ENCODE measurements around the gene CSRP3.
"Not testable (repeated sequence)": the region's sequence is repeated elsewhere in the genome, so short reads cannot be mapped to it uniquely, and the experiment has no call there.

CSRP3 gene

DNA sequence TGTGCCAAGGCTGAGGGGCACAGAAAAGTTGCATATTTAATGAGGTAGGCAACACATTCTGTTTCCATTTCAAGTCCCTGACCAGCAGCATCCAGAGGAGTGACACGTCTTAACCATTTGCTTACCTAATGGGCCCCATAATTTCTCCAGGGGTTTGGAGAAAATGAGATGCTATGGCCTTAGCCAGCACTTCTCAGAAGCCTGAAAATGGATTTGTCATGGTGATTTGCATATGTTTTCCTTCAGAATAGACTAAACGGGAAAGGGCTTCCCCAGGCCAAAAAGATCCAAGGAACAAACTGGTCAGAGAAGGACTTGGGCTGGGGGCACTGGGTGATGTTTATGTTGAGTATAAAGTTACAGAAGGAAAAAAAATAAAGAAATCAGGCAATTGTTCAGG, 16.7 kb downstream of the CSRP3 start:
- DNase-seq: no peak

GRCh38 chr11:19183646-19184045, 18.1 kb downstream of the CSRP3 start:
- DNase-seq: no peak

- DNase-seq: no peak
These were observed 20.1 kb downstream of the CSRP3 start for GRCh38 chr11:19181531-19182261.

- DNase-seq: no peak
These were observed 25.1 kb downstream of the CSRP3 start for GRCh38 chr11:19176629-19177186.

GRCh38 chr11:19173964-19174638, 27.7 kb downstream of the CSRP3 start:
- no peak for DNase-seq

DNA sequence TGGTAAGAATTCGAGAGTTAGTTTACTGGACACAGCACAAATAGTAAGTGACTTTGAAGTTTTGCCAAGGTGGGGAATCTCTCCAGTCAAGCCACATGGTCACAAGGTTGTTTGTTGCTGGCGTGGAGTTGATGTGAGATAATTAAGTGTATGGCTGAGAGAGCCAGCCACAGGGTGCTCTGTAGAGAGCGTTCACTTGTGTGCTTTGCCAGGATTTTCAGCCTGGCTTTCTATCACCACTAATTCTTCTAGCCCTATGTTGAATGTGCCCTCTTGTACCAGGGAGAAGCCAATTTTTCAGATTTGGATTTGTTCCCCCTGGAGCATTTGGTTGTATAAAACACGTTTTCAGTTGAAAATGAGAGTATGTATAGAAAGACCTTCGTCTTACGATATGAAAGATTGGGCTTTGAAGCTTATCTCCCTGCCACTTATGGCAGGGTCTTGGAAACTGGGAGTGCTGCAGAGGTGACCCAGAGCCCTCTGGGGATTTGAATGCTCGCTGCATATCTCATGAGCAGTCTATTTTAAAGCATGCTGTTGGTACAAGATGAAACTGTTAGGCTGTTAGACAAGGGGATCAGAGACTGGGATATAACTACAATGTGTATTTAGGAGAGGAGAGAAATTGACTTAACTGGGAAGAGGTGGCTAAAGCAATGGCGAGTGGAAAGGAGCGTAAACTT, 28.6 kb downstream of the CSRP3 start:
- DNase-seq: no peak

DNA sequence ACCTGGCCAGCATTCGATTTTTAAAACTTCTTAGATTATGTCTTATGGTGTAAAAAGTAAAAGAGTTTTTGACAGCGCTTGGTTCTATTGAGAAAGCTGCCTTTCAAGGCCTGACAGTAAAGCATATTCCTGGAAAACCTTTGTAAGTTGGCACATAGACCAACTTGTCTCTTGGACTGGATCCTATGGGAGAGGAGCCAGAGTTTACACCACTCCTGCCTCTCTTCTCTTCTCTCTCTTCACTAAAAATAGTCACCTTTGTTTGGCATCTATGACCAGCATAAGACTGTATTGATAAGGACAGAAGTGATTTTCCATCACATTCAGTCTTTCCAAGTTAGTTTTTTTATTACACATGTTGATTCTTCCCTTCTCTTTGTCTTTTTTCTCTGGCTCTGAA, 33.7 kb downstream of the CSRP3 start:
- no peak for DNase-seq

DNA sequence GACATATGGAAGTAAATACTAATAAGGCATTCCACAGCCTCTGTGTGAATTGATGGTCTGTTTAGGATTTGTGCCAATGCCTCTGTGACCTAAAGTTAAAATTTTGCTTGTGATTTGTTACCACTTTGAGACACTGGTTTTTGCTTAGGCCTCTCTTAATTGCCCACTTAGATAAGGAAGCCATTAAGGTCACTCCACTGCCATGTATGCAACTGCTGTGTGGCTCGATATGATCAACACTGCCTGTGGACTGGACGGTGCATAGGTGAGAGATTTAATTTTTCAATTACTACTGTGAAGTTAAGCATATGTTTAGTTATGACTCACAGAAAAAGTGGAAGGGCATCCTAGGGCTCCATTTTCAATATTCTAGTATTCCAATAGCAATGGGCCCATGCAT, 36.9 kb downstream of the CSRP3 start:
- no peak for DNase-seq

DNA sequence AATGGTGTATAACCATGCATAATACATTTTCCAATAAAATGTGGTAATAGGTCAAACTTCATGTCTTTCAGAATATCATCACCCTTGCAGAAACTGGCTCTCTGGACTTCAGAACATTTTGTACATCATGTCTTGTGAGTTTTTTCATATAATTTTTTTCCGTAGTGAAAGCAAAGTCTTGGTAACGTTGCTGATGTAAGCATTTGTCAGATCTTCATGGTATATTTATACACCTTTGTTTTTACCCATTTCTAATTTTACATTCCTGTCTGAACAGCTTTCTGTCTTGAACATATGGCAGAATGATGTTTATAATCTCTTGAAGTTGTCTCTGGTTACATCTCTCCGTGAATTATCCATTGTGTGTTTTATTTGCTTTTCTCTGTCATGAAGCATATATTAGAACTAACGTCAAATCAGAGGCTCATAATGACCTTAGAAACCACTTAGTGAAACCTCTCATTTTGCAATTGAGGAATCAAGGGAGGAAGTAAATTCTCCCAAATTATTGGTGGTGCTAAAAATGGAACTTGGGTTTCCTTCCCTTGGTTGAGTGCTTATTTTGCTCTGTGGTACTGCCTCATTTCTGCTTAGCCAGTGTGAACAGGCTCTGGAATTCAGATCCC, 37.4 kb downstream of the CSRP3 start:
- peak; percentile 51 for DNase-seq

DNA sequence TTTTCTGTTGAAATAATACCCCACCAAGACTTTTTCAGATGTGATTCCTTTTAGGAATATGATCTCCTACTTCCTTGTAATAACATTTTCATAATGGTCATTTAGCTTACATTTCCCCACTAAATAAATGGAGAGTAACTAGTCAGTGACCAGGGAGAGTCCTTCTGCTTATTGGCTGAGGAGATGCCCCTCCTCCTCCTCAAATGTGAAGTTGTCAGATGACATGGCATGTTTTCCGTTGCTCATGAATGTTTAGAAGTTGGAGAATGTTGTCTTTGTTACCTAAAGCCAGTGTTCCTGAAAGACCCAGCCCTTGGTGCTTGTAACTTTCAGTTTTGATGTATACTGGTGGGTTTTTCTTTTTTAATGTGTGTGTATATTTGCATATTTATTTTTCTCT, 38.2 kb downstream of the CSRP3 start:
- DNase-seq: no peak

DNA sequence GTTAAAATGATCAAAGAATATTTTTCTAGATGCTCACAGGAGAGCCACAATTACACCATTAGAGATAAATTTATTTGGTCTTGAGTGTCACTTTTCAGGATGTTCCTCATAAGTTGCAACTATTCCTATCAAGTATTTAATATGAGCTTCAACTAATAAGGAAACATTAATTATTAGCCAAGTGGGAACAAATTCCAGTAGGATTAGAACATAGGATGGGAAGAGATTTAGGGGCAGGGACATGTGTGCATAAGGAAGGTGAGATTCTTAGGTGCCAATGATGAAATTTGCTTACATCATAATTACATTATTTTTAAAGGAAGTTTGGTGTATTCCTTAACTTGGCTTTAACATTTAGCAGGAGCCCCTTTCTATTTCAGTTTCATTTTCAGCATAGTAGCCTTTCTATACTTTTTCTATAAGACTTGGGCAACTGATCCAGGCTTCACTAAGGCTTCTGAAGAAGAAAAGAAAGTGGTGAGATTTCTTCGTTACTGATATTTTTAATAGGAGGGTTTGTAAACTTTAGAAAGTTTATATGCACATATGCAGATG, 38.8 kb downstream of the CSRP3 start:
- no peak for DNase-seq

- DNase-seq: no peak
These were observed 40.1 kb downstream of the CSRP3 start for GRCh38 chr11:19161651-19162050.

- DNase-seq: no peak
These were observed 40.9 kb downstream of the CSRP3 start for GRCh38 chr11:19160847-19161246.

DNA sequence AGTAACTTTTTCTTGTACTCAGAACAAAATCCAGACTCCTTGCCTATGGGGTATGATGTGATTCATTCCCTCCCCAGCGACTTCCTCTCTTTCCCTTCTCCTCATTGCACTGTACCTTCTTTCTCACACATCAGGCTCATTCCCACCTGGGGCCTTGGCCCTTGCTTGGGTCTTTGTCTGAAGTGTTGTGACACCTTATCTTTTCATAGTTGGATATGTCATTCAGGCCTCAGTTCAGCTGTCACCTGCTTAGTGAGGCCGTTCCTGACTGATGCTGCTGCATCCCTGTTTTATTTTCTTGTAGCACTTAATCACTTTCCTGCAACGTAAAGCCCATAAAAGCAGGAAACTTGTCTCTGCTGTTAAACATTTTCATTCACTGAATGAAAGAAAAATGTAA, 44.9 kb downstream of the CSRP3 start:
- DNase-seq: no peak

DNA sequence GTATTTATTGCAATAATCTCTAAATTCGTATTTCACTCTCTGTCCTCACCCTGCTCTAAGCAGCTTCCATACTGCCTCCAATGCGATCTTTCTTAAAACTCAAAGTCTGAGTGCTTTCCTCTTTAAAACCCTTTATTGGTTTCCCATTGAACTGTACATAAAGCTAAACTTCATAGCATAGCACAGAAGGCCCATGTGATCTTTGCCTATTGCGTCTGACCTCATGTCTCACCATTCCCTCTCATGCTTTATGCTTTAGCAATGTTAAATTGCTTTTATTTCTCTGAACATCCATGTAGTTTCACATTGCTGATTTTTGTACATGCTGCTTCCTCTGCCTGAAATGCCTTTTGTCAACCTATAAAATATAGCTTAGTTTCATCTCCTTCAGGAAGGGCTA, 56.5 kb downstream of the CSRP3 start:
- no peak for DNase-seq

GRCh38 chr11:19136884-19137283, 64.9 kb downstream of the CSRP3 start:
- DNase-seq: not testable (repeated sequence)

- DNase-seq: no peak
These were observed 67.8 kb downstream of the CSRP3 start for GRCh38 chr11:19134004-19134403.
